BLaER1 (cell line): ENCODE results near the gene AREL1.
A peak's percentile ranks its signal among the peaks of the same experiment; 100 is the strongest.

ENCODE experiments used
- H3K27ac ChIP-seq: shearing (Covaris generic); formaldehyde crosslinking; 2 replicates; pipeline ENCODE4 v1.8.1; 2022
- H3K27me3 ChIP-seq: shearing (Covaris generic); formaldehyde crosslinking; 2 replicates; pipeline ENCODE4 v1.8.1; 2022
- H3K36me3 ChIP-seq: shearing (Covaris generic); formaldehyde crosslinking; 2 replicates; pipeline ENCODE4 v1.8.1; 2022
- H3K4me1 ChIP-seq: shearing (Covaris generic); formaldehyde crosslinking; 2 replicates; pipeline ENCODE4 v1.8.1; 2022
- H3K4me2 ChIP-seq: shearing (Covaris generic); formaldehyde crosslinking; 2 replicates; pipeline ENCODE4 v1.8.1; 2022
- H3K4me3 ChIP-seq: shearing (Covaris generic); formaldehyde crosslinking; 2 replicates; pipeline ENCODE4 v1.8.1; 2022
- H3K9ac ChIP-seq: shearing (Covaris generic); formaldehyde crosslinking; 2 replicates; pipeline ENCODE4 v1.8.1; 2022
- H3K9me3 ChIP-seq: shearing (Covaris generic); formaldehyde crosslinking; 2 replicates; pipeline ENCODE4 v1.8.1; 2022
- H4K20me1 ChIP-seq: shearing (Covaris generic); formaldehyde crosslinking; 2 replicates; pipeline ENCODE4 v1.8.1; 2022
- Cebpa-rat ChIP-seq: shearing (Covaris generic); IDR thresholded peaks from 2 replicates; pipeline ENCODE4 v1.8.1; 2022

The AREL1 gene

DNA sequence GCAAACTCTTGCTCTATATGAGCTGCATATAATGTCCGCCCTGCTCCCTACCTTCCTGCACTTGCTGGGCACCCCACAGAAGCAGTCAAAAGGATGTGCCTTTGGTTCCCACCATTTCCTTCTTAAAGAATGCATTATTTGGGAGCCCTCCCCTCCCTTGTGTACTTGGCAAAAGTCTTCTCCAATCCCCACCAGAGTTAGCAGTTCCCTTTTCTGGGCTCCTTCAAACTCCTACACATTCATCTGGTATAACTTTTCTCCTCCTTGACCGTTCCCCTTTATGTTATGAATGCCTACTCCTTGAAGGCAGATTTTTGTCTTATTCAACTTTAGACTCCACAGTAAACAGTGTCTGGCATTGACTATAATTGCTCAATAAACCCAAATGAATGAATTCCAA lies 27.8 kb downstream of the AREL1 start:
- Histone ChIP-seq H3K27ac (no peak overlapping the region), H3K4me3 (no peak overlapping the region), H4K20me1 (no peaks in the 10 kb centered on the region), H3K4me1 (peaks cover 30% of the 10 kb centered on the region), H3K36me3 (peaks cover 86% of the 10 kb centered on the region), H3K4me2 (peak overlapping the region; percentile 70), H3K9ac (no peak overlapping the region), H3K9me3 (no peaks in the 10 kb centered on the region), H3K27me3 (no peaks in the 10 kb centered on the region)
- TF ChIP-seq Cebpa-rat = no peak

DNA sequence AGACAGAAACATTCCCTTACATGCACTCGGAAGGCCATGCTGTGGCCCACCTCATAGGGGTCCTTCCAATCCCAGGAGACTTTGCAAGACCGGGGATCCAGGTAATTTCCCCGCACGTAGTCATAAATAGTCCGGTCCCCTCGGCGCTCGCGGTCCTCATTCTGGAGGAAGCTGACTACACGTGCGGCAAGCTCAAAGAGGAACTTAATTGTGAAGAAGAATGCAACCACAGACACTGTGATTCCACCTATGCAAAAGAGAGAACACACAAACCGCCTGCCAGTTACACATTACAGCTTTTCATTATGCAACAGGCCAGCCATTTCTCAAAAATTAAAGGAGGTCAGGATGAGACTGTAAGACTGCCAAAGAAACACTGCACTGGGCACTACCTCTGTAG lies 28.4 kb downstream of the AREL1 start:
- H4K20me1 ChIP-seq = no peaks in the 10 kb centered on the region
- H3K27me3 ChIP-seq = no peaks in the 10 kb centered on the region
- peaks cover 80% of the 10 kb centered on the region for H3K36me3 ChIP-seq
- H3K4me2 ChIP-seq = peak overlapping the region; percentile 70
- H3K9ac ChIP-seq = no peak overlapping the region
- no peak overlapping the region for H3K4me3 ChIP-seq
- no peaks in the 10 kb centered on the region for H3K9me3 ChIP-seq
- TF ChIP-seq Cebpa-rat = no peak
- no peak overlapping the region for H3K27ac ChIP-seq
- peaks cover 30% of the 10 kb centered on the region for H3K4me1 ChIP-seq

DNA sequence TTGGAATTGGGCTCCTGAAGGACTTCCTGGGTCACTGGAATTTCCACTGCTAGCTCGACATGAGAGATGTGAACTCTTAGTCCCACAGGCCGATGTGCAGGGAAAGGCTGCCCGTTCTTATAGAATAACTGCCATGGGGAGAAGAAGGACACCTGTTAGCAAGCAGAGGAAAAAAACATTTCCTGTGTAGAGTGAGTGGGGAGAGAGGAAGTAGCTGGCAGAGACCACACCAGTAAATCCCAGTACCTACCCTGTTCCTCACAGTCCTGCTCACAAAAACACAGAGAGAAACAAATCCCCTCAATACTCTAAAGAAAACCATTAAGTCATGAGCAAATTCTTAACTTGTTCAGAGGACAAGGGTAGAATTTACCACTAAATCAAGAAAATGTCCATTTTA lies 29.5 kb downstream of the AREL1 start:
- no peaks in the 10 kb centered on the region for H3K9me3 ChIP-seq
- H3K4me1 ChIP-seq = peaks cover 30% of the 10 kb centered on the region
- H3K4me2 ChIP-seq = peak overlapping the region; percentile 70
- no peaks in the 10 kb centered on the region for H4K20me1 ChIP-seq
- H3K36me3 ChIP-seq = peaks cover 71% of the 10 kb centered on the region
- no peak overlapping the region for H3K4me3 ChIP-seq
- H3K9ac ChIP-seq = no peak overlapping the region
- no peak for TF ChIP-seq Cebpa-rat
- no peaks in the 10 kb centered on the region for H3K27me3 ChIP-seq
- H3K27ac ChIP-seq = 0 out of 2 replicates have a peak overlapping the region, but pooled peaks have one; percentile 37

DNA sequence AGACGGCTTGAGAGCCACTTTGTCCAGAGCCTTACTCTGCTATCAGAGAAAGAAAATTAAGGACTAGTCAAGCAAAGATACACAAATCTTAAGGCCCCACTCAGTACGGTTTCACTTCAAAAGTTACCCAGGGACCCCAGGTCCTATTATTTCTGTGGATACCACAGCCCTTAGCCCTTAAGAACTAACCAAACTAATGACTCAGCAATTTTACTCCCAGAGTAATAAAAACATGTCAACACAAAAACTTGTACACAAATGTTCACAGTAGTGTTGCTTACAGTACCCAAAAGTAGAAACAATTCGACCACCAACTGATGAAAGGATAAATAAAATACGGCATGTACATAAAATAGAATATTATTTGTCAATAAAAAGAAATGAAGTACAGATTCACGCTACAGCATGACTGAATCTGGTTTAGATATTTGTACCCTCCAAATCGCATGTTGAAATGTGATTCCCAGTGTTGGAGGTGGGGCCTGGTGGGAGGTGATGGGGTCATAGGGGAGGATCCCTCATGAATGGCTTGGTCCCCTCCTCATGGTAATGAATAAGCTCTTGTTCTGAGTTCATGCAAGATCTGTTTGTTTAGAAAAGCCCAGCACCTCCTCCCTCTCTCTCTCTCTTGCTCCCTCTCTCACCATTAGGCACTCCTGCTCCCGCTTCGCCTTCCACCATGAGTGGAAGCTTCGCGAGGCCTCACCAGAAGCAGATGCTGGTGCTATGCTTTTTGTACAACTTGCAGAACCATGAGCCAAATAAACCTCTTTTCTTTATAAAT lies 30.5 kb downstream of the AREL1 start:
- Histone ChIP-seq H3K27ac (no peak overlapping the region), H3K27me3 (no peaks in the 10 kb centered on the region), H3K9ac (no peak overlapping the region), H3K4me1 (peaks cover 30% of the 10 kb centered on the region), H3K4me2 (no peak overlapping the region), H3K9me3 (no peaks in the 10 kb centered on the region), H3K4me3 (no peak overlapping the region), H3K36me3 (peaks cover 68% of the 10 kb centered on the region), H4K20me1 (no peaks in the 10 kb centered on the region)
- TF ChIP-seq Cebpa-rat = no peak

DNA sequence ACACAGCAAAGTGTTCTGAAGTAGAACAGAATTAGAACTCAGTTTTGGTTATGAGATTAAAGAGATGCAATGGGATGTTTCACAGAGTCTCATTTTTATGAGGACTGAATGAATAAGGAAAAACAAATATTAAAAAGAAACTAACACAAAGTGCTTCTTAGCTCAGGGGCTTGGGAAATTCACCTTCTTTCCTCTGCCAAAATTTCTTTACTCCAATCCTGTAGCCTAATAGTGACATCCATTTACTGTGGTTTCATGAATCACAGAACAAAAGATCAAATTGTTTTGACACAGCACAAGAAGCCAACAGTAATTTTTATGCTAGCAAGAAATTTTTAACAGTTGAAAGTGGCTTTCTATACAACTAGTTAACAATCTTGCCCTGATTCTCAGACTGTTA lies 37.7 kb downstream of the AREL1 start:
- Histone ChIP-seq H3K27me3 (no peaks in the 10 kb centered on the region), H3K4me1 (no peaks in the 10 kb centered on the region), H3K4me3 (no peak overlapping the region), H4K20me1 (no peaks in the 10 kb centered on the region), H3K4me2 (no peak overlapping the region), H3K36me3 (peaks cover 77% of the 10 kb centered on the region), H3K9me3 (no peaks in the 10 kb centered on the region), H3K9ac (no peak overlapping the region), H3K27ac (no peak overlapping the region)
- TF ChIP-seq Cebpa-rat = no peak

DNA sequence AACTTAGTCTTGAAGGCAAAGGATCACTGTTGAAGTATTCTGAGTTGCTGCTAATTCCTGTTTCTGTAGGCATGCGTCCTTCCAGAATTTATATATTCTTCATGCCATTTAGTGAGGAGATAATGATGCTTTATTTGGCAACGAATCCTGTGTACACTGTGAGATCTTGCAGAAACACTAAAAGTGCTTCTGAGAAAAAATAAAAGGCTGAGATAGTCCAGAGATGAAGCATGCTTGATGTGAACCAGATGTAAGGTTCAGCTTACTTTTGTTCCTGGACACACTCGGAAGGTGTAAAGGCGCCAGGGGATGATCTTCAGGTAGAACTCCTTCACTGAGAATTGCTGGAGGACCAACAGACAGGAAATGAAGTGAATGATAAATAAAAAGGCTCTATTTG lies 39.1 kb downstream of the AREL1 start:
- Histone ChIP-seq H3K9me3 (no peaks in the 10 kb centered on the region), H3K9ac (no peak overlapping the region), H3K27ac (no peak overlapping the region), H3K4me1 (no peaks in the 10 kb centered on the region), H3K4me2 (no peak overlapping the region), H3K27me3 (no peaks in the 10 kb centered on the region; the same call in 1 of the 2 replicates), H3K36me3 (peaks cover 92% of the 10 kb centered on the region), H4K20me1 (no peaks in the 10 kb centered on the region), H3K4me3 (no peak overlapping the region)
- no peak for TF ChIP-seq Cebpa-rat

DNA sequence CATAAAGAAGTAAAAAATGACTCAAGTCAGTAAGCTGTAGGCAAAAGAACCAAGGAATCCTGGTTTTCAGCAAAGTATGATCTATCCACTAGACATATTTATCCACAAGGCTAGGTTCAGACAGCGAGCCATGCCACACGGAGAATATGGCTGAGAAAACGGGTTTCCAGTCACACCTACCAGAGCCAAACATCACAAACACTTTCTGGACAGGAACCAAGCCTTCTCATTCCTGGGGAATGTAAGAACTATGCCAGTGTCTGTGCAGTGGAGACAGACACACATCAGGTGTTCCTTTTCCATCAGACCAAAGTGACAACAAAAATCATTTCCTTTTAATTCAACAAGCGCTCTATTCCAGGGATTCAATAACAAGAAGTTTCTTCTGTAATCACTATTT lies 41.1 kb downstream of the AREL1 start:
- peaks cover 99% of the 10 kb centered on the region for H3K36me3 ChIP-seq
- H3K9ac ChIP-seq = no peak overlapping the region
- no peaks in the 10 kb centered on the region for H4K20me1 ChIP-seq
- no peak overlapping the region for H3K27ac ChIP-seq
- H3K27me3 ChIP-seq = no peaks in the 10 kb centered on the region; the same call in 1 of the 2 replicates
- no peaks in the 10 kb centered on the region for H3K4me1 ChIP-seq
- no peak overlapping the region for H3K4me2 ChIP-seq
- no peak overlapping the region for H3K4me3 ChIP-seq
- no peaks in the 10 kb centered on the region for H3K9me3 ChIP-seq
- no peak for TF ChIP-seq Cebpa-rat

DNA sequence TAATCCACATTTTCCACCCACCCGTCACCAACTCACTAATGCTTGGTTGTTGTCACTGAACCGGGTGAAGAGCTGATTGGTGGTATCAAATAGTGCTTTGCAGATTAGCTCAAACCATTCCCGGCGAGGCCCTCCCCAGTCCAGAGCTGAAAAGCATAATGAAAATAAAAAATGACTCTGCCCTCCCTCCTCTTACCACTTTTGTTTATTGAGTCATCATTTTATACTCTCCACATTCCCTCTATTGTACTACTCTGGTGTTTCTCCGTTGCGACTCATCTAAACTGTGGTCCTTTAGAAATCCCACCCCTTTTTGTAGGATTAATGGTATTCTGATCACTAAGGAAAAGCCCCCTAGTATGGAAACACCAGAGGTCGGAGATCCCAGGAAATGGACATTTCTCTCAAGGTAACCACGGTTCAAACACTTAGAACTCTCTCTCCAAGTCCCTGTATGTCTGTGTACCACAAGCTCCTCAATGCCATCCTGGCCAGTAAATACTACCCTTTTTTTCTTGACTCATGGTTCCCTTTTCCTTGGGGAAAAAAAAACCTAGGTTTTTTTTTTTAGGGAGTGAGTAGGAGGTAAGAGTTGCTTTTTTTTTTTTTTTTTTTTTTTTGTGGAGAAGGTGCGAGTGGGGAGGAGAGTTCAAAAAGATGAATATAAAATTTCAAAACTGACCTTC lies 42.0 kb downstream of the AREL1 start:
- H3K4me3 ChIP-seq = no peak overlapping the region
- H3K27me3 ChIP-seq = no peaks in the 10 kb centered on the region; the same call in 1 of the 2 replicates
- H4K20me1 ChIP-seq = no peaks in the 10 kb centered on the region
- H3K4me2 ChIP-seq = no peak overlapping the region
- peaks cover 97% of the 10 kb centered on the region for H3K36me3 ChIP-seq
- H3K9ac ChIP-seq = no peak overlapping the region
- H3K9me3 ChIP-seq = no peaks in the 10 kb centered on the region
- H3K27ac ChIP-seq = no peak overlapping the region
- no peaks in the 10 kb centered on the region for H3K4me1 ChIP-seq
- TF ChIP-seq Cebpa-rat = no peak

DNA sequence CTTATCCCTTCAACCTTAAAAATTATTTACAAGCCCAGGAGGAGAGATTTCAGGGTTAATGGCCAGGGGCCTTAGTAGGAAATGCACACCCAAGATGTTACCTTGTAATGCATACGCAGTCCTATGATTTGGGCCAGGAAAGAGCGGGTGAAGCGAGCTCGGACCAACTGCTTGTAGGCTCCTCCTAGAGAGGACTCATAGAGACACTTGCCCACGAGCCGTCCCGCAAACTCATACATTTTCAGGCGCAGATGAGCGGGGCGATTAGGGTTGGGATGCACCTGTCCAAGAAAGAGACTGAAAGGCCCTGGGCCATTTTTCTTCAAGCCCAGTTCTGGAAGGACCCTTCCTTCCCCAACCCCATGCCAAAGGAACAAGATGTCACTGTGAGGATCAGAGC lies 43.0 kb downstream of the AREL1 start:
- Histone ChIP-seq H3K4me1 (no peaks in the 10 kb centered on the region), H3K4me2 (no peak overlapping the region), H3K27ac (no peak overlapping the region), H3K9ac (no peak overlapping the region), H3K9me3 (no peaks in the 10 kb centered on the region), H3K27me3 (no peaks in the 10 kb centered on the region; the same call in 1 of the 2 replicates), H4K20me1 (no peaks in the 10 kb centered on the region), H3K36me3 (peaks cover 97% of the 10 kb centered on the region), H3K4me3 (no peak overlapping the region)
- TF ChIP-seq Cebpa-rat = no peak

DNA sequence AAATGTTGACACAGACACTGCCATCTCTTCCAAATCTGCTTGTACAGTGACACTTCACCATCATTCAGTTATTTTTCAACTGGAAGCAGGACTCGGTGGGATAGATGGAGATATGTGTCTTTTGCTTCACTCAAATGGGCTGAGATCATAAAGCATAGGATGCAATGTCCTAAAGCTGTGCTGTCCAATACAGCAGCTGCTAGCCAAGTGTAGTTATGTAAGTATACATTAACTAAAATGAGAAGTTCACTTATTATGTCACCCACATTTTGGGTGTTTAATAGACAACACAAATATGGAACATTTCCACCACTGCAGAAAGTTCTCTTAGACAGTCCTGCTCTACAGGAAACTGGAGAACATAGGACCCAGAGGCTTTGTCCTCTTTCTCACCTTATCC lies 43.6 kb downstream of the AREL1 start:
- Histone ChIP-seq H4K20me1 (no peaks in the 10 kb centered on the region), H3K9ac (no peak overlapping the region), H3K4me2 (no peak overlapping the region), H3K4me3 (no peak overlapping the region), H3K9me3 (no peaks in the 10 kb centered on the region), H3K27me3 (no peaks in the 10 kb centered on the region; the same call in 1 of the 2 replicates), H3K27ac (no peak overlapping the region), H3K4me1 (no peaks in the 10 kb centered on the region), H3K36me3 (peaks cover 97% of the 10 kb centered on the region)
- TF ChIP-seq Cebpa-rat = no peak
